ENCODE data around the gene GULP1.

- TF ChIP-seq, protein P1, sequence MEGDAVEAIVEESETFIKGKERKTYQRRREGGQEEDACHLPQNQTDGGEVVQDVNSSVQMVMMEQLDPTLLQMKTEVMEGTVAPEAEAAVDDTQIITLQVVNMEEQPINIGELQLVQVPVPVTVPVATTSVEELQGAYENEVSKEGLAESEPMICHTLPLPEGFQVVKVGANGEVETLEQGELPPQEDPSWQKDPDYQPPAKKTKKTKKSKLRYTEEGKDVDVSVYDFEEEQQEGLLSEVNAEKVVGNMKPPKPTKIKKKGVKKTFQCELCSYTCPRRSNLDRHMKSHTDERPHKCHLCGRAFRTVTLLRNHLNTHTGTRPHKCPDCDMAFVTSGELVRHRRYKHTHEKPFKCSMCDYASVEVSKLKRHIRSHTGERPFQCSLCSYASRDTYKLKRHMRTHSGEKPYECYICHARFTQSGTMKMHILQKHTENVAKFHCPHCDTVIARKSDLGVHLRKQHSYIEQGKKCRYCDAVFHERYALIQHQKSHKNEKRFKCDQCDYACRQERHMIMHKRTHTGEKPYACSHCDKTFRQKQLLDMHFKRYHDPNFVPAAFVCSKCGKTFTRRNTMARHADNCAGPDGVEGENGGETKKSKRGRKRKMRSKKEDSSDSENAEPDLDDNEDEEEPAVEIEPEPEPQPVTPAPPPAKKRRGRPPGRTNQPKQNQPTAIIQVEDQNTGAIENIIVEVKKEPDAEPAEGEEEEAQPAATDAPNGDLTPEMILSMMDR (IDR thresholded peaks at IDR 0.05) = no peak
- TF ChIP-seq POLR2A (IDR thresholded peaks at IDR 0.05) = no peak
Observed at GRCh38 chr2:188599140-188599539, 307.5 kb downstream of the GULP1 start.

Measured in uterus (tissue), 2 donors.